ENCODE measurements around the gene PRR29.

DNA sequence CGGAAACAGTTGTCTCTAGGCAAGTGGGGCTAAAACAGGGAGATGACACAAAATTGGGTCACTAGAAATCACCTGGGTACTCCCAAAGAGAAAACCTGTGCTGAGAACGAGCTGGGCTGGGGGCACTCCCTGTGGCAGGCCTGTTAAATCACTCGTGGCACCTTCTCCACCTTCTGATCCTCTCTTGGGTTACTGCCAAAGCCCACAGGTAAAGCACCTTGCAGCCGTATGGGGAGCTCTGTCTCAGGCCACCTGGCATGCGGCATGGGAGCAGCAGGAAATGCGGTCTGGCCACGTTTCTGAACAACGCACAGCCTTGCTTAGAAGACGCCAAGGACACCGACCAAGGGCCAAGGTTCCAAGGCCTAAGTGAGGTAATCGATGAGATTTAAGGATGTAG, 43.8 kb downstream of the PRR29 start:
- TF ChIP-seq, protein P1, sequence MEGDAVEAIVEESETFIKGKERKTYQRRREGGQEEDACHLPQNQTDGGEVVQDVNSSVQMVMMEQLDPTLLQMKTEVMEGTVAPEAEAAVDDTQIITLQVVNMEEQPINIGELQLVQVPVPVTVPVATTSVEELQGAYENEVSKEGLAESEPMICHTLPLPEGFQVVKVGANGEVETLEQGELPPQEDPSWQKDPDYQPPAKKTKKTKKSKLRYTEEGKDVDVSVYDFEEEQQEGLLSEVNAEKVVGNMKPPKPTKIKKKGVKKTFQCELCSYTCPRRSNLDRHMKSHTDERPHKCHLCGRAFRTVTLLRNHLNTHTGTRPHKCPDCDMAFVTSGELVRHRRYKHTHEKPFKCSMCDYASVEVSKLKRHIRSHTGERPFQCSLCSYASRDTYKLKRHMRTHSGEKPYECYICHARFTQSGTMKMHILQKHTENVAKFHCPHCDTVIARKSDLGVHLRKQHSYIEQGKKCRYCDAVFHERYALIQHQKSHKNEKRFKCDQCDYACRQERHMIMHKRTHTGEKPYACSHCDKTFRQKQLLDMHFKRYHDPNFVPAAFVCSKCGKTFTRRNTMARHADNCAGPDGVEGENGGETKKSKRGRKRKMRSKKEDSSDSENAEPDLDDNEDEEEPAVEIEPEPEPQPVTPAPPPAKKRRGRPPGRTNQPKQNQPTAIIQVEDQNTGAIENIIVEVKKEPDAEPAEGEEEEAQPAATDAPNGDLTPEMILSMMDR (IDR thresholded peaks at IDR 0.05) = no peak
- TF ChIP-seq POLR2A (IDR thresholded peaks at IDR 0.05) = no peak

Data from adrenal gland (tissue), 5 donors.